ENCODE results near the gene AUTS2. TPM values are rescaled to one million over a fixed set of nuclear protein-coding genes. Genes with fewer than 3 reads are reported as not detected.

AUTS2 gene
- total and polyA plus RNA-seq, 2 of the 8 experiments (the other 6 are each of a cell fraction or from before 2014, with no cell fraction given): 25.9 to 101 TPM

DNA sequence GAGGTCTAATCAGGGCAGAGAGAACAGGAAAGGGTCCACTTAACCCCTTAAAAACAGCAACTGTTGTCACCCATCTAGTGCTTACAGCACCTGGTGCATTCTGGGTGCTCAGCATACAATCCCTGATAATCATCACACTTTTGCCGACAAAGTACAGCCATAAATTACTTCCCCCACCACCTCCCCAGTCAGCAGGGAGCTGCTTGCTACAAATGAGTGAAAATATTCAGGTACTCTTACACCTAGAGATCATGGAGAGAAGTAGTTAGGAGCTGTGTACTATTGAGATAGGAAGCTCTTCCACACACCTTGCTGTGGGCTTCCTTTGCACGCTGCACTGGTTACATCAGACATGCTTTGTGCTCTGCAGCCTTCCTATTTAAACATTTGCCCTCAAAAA lies 810.2 kb downstream of the AUTS2 start:
- WGBS, 2 experiments (ENCODE audit: extremely low coverage in 1 of 2, insufficient coverage in 1 of 2, insufficient read length in 1 of 2, insufficient replicate concordance in 2 of 2, low coverage in 1 of 2, low lambda C conversion rate in 2 of 2, missing lambda C conversion rate in 1 of 2): 95% methylated on average over 2 of the region's 2 CpGs; no CpG with 5 or more reads in 1 of the 2 experiments
- no peak for TF ChIP-seq HDAC2 (IDR thresholded peaks at IDR 0.05; ENCODE audit: borderline replicate concordance in 1 of 2, low read depth in 2 of 2, low read length in 2 of 2)
- TF ChIP-seq, protein P1, sequence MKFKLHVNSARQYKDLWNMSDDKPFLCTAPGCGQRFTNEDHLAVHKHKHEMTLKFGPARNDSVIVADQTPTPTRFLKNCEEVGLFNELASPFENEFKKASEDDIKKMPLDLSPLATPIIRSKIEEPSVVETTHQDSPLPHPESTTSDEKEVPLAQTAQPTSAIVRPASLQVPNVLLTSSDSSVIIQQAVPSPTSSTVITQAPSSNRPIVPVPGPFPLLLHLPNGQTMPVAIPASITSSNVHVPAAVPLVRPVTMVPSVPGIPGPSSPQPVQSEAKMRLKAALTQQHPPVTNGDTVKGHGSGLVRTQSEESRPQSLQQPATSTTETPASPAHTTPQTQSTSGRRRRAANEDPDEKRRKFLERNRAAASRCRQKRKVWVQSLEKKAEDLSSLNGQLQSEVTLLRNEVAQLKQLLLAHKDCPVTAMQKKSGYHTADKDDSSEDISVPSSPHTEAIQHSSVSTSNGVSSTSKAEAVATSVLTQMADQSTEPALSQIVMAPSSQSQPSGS (IDR thresholded peaks at IDR 0.05; ENCODE audit: low read length): no peak
- TF ChIP-seq SUZ12 (IDR thresholded peaks at IDR 0.05; ENCODE audit: low read length): no peak
- no peak for TF ChIP-seq SRF (IDR thresholded peaks at IDR 0.05; ENCODE audit: low read depth, low read length)
- no peak for TF ChIP-seq FOSL1 (IDR thresholded peaks at IDR 0.05; ENCODE audit: insufficient read depth, low read depth, low read length)
- no peak for TF ChIP-seq TAF1 (IDR thresholded peaks at IDR 0.05; ENCODE audit: low read depth, low read length)
- no peak for TF ChIP-seq PHF8 (conservative IDR thresholded peaks at IDR 0.05; ENCODE audit: low read depth, low read length)
- TF ChIP-seq EGR1 (IDR thresholded peaks at IDR 0.05; ENCODE audit: borderline replicate concordance, low read depth, low read length): no peak
- TF ChIP-seq NANOG (IDR thresholded peaks at IDR 0.05; ENCODE audit: insufficient read depth, low read depth, low read length, poor library complexity, severe bottlenecking): no peak
- no peak for TF ChIP-seq BACH1 (IDR thresholded peaks at IDR 0.05; ENCODE audit: low read length)
- no peak for TF ChIP-seq RFX5 (IDR thresholded peaks at IDR 0.05; ENCODE audit: borderline replicate concordance, low read depth, low read length)
- no peak for TF ChIP-seq JUN (IDR thresholded peaks at IDR 0.05; ENCODE audit: low read depth, low read length)
- no peak for TF ChIP-seq CBX8 (IDR thresholded peaks at IDR 0.05; ENCODE audit: borderline replicate concordance, low read depth, low read length)

More for the DNA sequence above, 810.2 kb downstream of the AUTS2 start:
- Histone ChIP-seq H2AFZ (ENCODE audit: low read length) (no peak overlapping the region), H3K23ac (ENCODE audit: insufficient read length) (no peak overlapping the region), H4K91ac (replicated peaks; ENCODE audit: insufficient read length, low read length) (no peak overlapping the region), H4K5ac (ENCODE audit: insufficient read length, low read depth, low read length) (no peak overlapping the region), H3K79me1 (ENCODE audit: low read depth, low read length) (no peaks in the 10 kb centered on the region), H3K18ac (ENCODE audit: extremely low read depth, low read length) (no peak overlapping the region), H2BK20ac (ENCODE audit: low read length) (no peak overlapping the region), H3K4ac (replicated peaks; ENCODE audit: insufficient read length, low read depth, low read length) (no peak overlapping the region), H2BK15ac (ENCODE audit: low read length) (no peak overlapping the region), H3K4me3 (ENCODE audit: extremely low read depth in 1 of 4, insufficient read depth in 2 of 4, low read depth in 3 of 4, low read length in 4 of 4) (no peak overlapping the region), H3K9me3 (ENCODE audit: insufficient read depth in 2 of 2, low read depth in 1 of 2, low read length in 1 of 2) (no peaks in the 10 kb centered on the region), H2AK5ac (ENCODE audit: low read depth, low read length) (no peak overlapping the region), H3K4me1 (replicated peaks in 1 of 4; ENCODE audit: control insufficient read depth in 3 of 4, insufficient read depth in 4 of 4, low read length in 3 of 4) (no peaks in the 10 kb centered on the region), H3K9ac (replicated peaks in 1 of 4; ENCODE audit: extremely low read depth in 1 of 4, low read depth in 3 of 4, low read length in 3 of 4) (no peak overlapping the region), H2BK120ac (replicated peaks; ENCODE audit: low read depth, low read length) (no peak overlapping the region), H4K8ac (ENCODE audit: extremely low read depth, insufficient read depth, low read length) (no peak overlapping the region), H3K27ac (ENCODE audit: low read depth, low read length) (no peak overlapping the region), H3K27me3 (replicated peaks in 1 of 4; ENCODE audit: control insufficient read depth in 3 of 4, extremely low read depth in 1 of 4, insufficient read depth in 3 of 4, low read length in 3 of 4) (no peaks in the 10 kb centered on the region), H4K20me1 (replicated peaks in 1 of 2; ENCODE audit: control insufficient read depth in 1 of 2, insufficient read depth in 2 of 2, low read length in 2 of 2) (no peaks in the 10 kb centered on the region), H3K14ac (ENCODE audit: insufficient read length) (no peak overlapping the region), H2BK12ac (ENCODE audit: low read depth, low read length) (no peak overlapping the region), H3K56ac (replicated peaks; ENCODE audit: insufficient read length, low read depth, low read length) (no peak overlapping the region), H3K23me2 (ENCODE audit: low read depth, low read length) (no peaks in the 10 kb centered on the region), H3K4me2 (ENCODE audit: insufficient read depth in 1 of 2, low read depth in 2 of 2, low read length in 2 of 2) (no peak overlapping the region), H3K36me3 (ENCODE audit: control insufficient read depth in 2 of 4, insufficient read depth in 4 of 4, low read length in 3 of 4) (no peaks in the 10 kb centered on the region), H2BK5ac (ENCODE audit: low read depth, low read length) (no peak overlapping the region), H3K79me2 (ENCODE audit: control insufficient read depth in 1 of 2, insufficient read depth in 2 of 2, low read length in 2 of 2) (no peaks in the 10 kb centered on the region)
- no peak for DNase-seq (ENCODE audit: low read depth in 1 of 2, low spot score in 2 of 2)
- POLR2A ChIA-PET (ENCODE audit: partially characterized antibody): no interaction called here
- CTCF ChIA-PET (ENCODE audit: partially characterized antibody): interaction anchor here (1.4 kb wide), 1 partner anchor 8 kb away, joined by 4 read pairs; no protein-coding TSS in a partner anchor
- FAIRE-seq: no peak
